MCF 10A (cell line): ENCODE measurements around the gene RORC. TPM values are rescaled to one million over a fixed set of nuclear protein-coding genes. Genes with fewer than 3 reads are reported as not detected.
"Not testable (repeated sequence)": the region's sequence is repeated elsewhere in the genome, so short reads cannot be mapped to it uniquely, and the experiment has no call there.

Experiments
- BruUV-seq: library from RNA; stranded (reverse); fragments of 400-500 nt; replicated peaks from 2 replicates; lab custom pipeline; 2021; lab: Mats Ljungman, UMichigan
- CTCF ChIA-PET: fragments of 300-600 bp; sonication (Branson Sonifier 250); formaldehyde crosslinking; extraction: SDS; loops from one replicate; lab custom pipeline; 2021; ENCODE audit warnings: antibody characterized with exemption, inconsistent platforms; lab: Yijun Ruan, JAX
- POLR2A ChIA-PET: fragments of 300-600, 350-650 bp; sonication (Branson Sonifier 250); formaldehyde crosslinking; extraction: SDS; loops from one replicate; lab custom pipeline; 2020; ENCODE audit warnings: antibody characterized with exemption, inconsistent platforms; lab: Yijun Ruan, JAX
- DNase-seq: peaks from one replicate; pipeline ENCODE4 v3.0.0-alpha.2; 2018; ENCODE audit not compliant: unreplicated experiment
- H3K27ac Mint-ChIP-seq: one replicate; pipeline ENCODE4 v1.8.0; 2022; ENCODE audit warnings: mild to moderate bottlenecking, low read depth, mixed read lengths; ENCODE audit not compliant: unreplicated experiment
- H3K27me3 Mint-ChIP-seq: one replicate; pipeline ENCODE4 v1.8.0; 2022; ENCODE audit warnings: mixed read lengths; ENCODE audit not compliant: insufficient read depth, unreplicated experiment
- H3K36me3 Mint-ChIP-seq: one replicate; pipeline ENCODE4 v1.8.0; 2022; ENCODE audit warnings: mild to moderate bottlenecking, moderate library complexity, mixed read lengths; ENCODE audit not compliant: insufficient read depth, unreplicated experiment
- H3K4me1 Mint-ChIP-seq: one replicate; pipeline ENCODE4 v1.8.0; 2022; ENCODE audit warnings: mixed read lengths; ENCODE audit not compliant: insufficient read depth, unreplicated experiment
- H3K4me3 Mint-ChIP-seq: one replicate; pipeline ENCODE4 v1.8.0; 2022; ENCODE audit warnings: mild to moderate bottlenecking, moderate library complexity, mixed read lengths; ENCODE audit not compliant: unreplicated experiment
- H3K9me3 Mint-ChIP-seq: one replicate; pipeline ENCODE4 v1.8.0; 2022; ENCODE audit warnings: mixed read lengths; ENCODE audit not compliant: unreplicated experiment
- intact Hi-C: fragments of 100-400 bp; cut with micrococcal nuclease; formaldehyde crosslinking; loops from 2 replicates; pipeline ENCODE4 v1.14.1; 2022
- total RNA-seq: library from RNA; stranded (reverse); gene quantifications from 2 replicates; pipeline ENCODE4 v1.2.3, GENCODE V29; 2022
- TF ChIP-seq, protein P1 (sequence below): fragments of 200-600 bp; IDR thresholded peaks from one replicate; pipeline ENCODE4 v1.8.0; 2022; ENCODE audit warnings: antibody characterized with exemption, mild to moderate bottlenecking; ENCODE audit not compliant: unreplicated experiment

RORC gene
- total RNA-seq, 1 experiment from 2014 or later: 0.40 TPM

DNA sequence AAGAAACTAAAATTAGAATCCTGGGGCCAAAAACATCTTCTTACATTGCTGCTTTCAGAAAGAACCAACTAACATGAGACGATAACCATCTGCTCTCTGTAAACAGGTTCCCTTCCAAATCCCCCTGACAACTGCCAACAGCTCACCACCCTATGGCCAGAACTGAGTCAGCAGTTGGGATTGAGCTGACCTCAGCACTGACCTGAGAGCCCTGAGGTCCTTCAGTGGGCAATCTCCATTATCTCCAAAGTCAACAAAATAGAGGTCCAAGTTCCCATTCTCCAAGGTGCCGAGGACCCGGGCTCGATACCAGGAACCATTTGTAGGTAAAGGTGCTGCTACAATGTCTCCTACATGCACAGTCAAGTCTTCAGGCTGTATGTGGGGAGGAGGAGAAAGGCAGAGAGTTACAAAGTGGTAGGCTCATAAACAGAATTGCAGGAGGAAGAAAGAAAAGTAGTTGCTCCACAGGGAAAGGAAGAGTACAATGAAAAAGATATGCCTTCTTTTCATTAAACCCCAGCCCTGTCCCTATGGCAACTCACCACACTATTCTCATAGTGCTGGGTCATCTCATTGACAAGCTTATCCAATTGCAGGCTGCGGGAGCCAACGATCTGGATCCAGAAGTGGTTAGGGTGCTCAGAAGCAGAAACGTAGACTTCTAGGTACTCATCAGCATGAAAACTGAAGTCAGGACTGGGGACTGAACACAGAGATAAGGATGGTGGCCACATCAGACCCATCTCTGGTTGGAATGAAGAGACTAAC lies 55.5 kb downstream of the RORC start:
- BruUV-seq: no TSS peak
- Mint-ChIP-seq H3K4me1 (peaks cover 6% of the 10 kb centered on the region), H3K27ac (no peak overlapping the region), H3K36me3 (no peaks in the 10 kb centered on the region), H3K9me3 (no peaks in the 10 kb centered on the region), H3K4me3 (no peak overlapping the region), H3K27me3 (no peaks in the 10 kb centered on the region)
- TF ChIP-seq, protein P1, sequence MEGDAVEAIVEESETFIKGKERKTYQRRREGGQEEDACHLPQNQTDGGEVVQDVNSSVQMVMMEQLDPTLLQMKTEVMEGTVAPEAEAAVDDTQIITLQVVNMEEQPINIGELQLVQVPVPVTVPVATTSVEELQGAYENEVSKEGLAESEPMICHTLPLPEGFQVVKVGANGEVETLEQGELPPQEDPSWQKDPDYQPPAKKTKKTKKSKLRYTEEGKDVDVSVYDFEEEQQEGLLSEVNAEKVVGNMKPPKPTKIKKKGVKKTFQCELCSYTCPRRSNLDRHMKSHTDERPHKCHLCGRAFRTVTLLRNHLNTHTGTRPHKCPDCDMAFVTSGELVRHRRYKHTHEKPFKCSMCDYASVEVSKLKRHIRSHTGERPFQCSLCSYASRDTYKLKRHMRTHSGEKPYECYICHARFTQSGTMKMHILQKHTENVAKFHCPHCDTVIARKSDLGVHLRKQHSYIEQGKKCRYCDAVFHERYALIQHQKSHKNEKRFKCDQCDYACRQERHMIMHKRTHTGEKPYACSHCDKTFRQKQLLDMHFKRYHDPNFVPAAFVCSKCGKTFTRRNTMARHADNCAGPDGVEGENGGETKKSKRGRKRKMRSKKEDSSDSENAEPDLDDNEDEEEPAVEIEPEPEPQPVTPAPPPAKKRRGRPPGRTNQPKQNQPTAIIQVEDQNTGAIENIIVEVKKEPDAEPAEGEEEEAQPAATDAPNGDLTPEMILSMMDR: no peak
- no peak for DNase-seq
- intact Hi-C loops: no loop called here
- ChIA-PET CTCF (interaction anchor here (0.5 to 1.8 kb wide), 6 partner anchors 9 to 182 kb away, joined by 3 to 7 read pairs (median 4); partner anchors contain the start of gene TDRKH), POLR2A (interaction anchor here (0.7 to 1.3 kb wide), 3 partner anchors 12 to 55 kb away, joined by 3 to 5 read pairs (median 4); no protein-coding TSS in a partner anchor)

DNA sequence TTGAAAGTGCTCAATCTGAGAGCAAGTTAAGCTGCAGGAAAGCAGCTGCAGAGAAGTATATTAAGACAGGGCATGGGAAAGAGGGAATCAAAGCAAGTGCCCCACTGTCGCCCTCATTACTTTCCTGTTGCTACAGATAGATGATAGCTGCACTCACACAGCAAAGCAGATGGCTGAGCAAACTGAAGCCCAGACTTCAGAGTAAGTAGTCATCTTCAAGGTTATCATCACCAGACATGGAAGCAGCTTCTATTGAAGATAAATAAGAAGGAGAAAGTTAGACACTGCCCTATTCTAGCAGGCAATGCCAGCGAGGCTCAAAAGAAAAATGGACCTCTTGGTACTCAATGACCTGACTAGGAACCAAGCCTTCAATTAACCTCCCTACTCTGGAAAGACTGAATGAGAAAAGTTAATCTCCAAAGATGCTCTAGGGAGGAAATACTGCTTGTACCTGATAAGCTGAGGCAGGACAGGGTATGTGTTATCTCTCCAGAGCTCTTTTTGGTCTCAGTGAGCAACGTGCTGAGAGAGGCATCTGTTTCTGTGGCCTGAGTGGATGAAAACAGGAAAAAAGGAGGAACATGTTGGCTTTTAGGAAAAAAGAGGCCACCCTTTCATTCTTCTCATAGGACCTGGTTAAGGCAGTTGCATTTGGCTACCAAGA lies 57.2 kb downstream of the RORC start:
- intact Hi-C loops: no loop called here
- Mint-ChIP-seq H3K27me3 (no peaks in the 10 kb centered on the region), H3K9me3 (no peaks in the 10 kb centered on the region), H3K27ac (peak overlapping the region; percentile 2), H3K4me3 (no peak overlapping the region), H3K4me1 (peaks cover 6% of the 10 kb centered on the region), H3K36me3 (no peaks in the 10 kb centered on the region)
- CTCF ChIA-PET: interaction anchor here (0.6 to 2.6 kb wide), 9 partner anchors 40 to 374 kb away, joined by 3 to 10 read pairs (median 3); partner anchors contain the start of gene THEM4
- BruUV-seq: no TSS peak
- POLR2A ChIA-PET: interaction anchor here (0.6 to 4.7 kb wide), 9 partner anchors 11 to 375 kb away, joined by 3 to 56 read pairs (median 4); partner anchors contain the start of genes MRPL9 and PSMB4
- DNase-seq: no peak
- TF ChIP-seq, protein P1: no peak

DNA sequence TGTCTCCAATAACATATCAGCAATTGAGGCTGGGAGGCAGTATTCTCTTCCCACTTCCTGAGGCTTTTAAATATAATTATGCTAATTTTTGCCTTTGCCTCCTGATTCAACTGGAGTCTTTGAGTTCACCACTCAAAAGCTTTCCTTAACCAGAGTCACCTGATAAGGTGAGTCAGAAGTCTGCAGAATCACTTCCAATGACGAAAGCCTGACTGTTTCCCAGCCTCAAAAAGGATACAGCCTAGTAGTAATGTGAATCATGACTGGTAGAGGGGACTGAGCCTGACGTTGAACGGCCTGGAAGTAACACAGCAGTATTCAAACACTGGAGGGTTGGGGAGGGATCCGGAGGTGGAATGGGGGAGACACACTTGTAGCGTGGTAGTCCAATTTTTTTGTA lies 57.9 kb downstream of the RORC start:
- TF ChIP-seq, protein P1: no peak
- H3K27ac Mint-ChIP-seq: peak overlapping the region; percentile 2
- peak; percentile 83 for DNase-seq
- no peaks in the 10 kb centered on the region for H3K27me3 Mint-ChIP-seq
- BruUV-seq: no TSS peak
- H3K36me3 Mint-ChIP-seq: no peaks in the 10 kb centered on the region
- H3K4me1 Mint-ChIP-seq: peaks cover 6% of the 10 kb centered on the region
- ChIA-PET CTCF (interaction anchor here (0.6 to 2.6 kb wide), 6 partner anchors 19 to 373 kb away, joined by 3 to 10 read pairs (median 3); no protein-coding TSS in a partner anchor), POLR2A (interaction anchor here (0.6 to 4.7 kb wide), 10 partner anchors 10 to 1344 kb away, joined by 3 to 56 read pairs (median 4); partner anchors contain the start of genes MRPL9, PSMB4 and PSMD4)
- H3K9me3 Mint-ChIP-seq: no peaks in the 10 kb centered on the region
- intact Hi-C loops: no loop called here
- no peak overlapping the region for H3K4me3 Mint-ChIP-seq

DNA sequence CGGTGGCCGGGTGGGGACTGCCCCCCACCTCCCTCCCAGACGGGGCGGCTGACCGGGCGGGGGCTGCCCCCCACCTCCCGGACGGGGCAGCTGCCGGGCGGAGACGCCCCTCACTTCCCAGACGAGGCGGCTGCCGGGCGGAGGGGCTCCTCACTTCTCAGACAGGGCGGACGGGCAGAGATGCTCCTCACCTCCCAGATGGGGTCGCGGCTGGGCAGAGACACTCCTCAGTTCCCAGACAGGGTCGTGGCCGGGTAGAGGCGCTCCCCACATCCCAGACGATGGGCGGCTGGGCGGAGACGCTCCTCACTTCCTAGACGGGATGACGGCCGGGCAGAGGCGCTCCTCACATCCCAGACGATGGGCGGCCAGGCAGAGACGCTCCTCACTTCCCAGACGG lies 62.3 kb downstream of the RORC start:
- H3K4me3 Mint-ChIP-seq, BruUV-seq, H3K36me3 Mint-ChIP-seq, H3K27ac Mint-ChIP-seq, CTCF ChIA-PET, H3K27me3 Mint-ChIP-seq, H3K9me3 Mint-ChIP-seq, DNase-seq, intact Hi-C loops, POLR2A ChIA-PET: not testable (repeated sequence)
- H3K4me1 Mint-ChIP-seq: peaks cover 18% of the 10 kb centered on the region

DNA sequence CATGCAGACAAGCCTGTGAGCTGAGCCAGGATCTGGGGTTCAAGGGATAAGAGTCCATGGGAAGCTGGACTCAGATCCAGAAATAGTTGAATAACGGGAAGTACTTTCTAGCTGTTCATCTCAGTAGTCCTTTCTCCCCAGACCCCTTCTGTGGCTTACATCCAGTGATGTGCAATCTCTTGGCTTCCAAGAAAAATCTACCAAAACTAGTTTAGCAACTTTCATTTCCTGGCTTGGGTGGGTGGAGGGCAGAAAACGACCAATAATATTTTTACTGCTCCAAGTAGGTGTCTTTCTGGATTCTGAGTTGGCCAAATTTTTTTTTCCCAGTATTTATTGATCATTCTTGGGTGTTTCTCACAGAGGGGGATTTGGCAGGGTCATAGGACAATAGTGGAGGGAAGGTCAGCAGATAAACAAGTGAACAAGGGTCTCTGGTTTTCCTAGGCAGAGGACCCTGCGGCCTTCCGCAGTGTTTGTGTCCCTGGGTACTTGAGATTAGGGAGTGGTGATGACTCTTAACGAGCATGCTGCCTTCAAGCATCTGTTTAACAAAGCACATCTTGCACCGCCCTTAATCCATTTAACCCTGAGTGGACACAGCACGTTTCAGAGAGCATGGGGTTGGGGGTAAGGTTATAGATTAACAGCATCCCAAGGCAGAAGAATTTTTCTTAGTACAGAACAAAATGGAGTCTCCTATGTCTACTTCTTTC lies 63.1 kb downstream of the RORC start:
- H3K4me3 Mint-ChIP-seq, H3K36me3 Mint-ChIP-seq, BruUV-seq, H3K27ac Mint-ChIP-seq, POLR2A ChIA-PET, DNase-seq, H3K9me3 Mint-ChIP-seq, intact Hi-C loops, H3K27me3 Mint-ChIP-seq: not testable (repeated sequence)
- CTCF ChIA-PET: interaction anchor here (0.9 kb wide), 1 partner anchor 114 kb away, joined by 3 read pairs; no protein-coding TSS in a partner anchor
- H3K4me1 Mint-ChIP-seq: peaks cover 17% of the 10 kb centered on the region
